HEK293 (cell line): ENCODE results near the gene RAPGEF5.

Source experiments
- CTCF ChIA-PET: fragments of 350-600 bp; formaldehyde crosslinking; extraction: SDS; loops from one replicate; lab custom pipeline; 2021; ENCODE audit warnings: antibody characterized with exemption; lab: Yijun Ruan, JAX
- POLR2A ChIA-PET: fragments of 300-600 bp; formaldehyde crosslinking; extraction: SDS; loops from one replicate; lab custom pipeline; 2020; ENCODE audit warnings: antibody characterized with exemption, inconsistent platforms; lab: Yijun Ruan, JAX
- H3K27ac ChIP-seq: fragments of 200-500 bp; sonication (Bioruptor generic); 2 replicates; pipeline ENCODE4 v1.5.1; 2014; ENCODE audit warnings: low read depth, low read length, control low read depth, inconsistent platforms; ENCODE audit errors: extremely low read depth
- H3K36me3 ChIP-seq, 2 experiments: fragments of 200-500 bp in 1 of 2; sonication (Bioruptor generic) in 1 of 2; 1 replicate in 1 of 2; 2 replicates in 1 of 2; pipeline ENCODE4 v1.5.1; 2014 to 2017; ENCODE audit warnings: inconsistent platforms in 2 of 2, low read length in 2 of 2; ENCODE audit not compliant: control insufficient read depth in 2 of 2, insufficient read depth in 1 of 2
- H3K4me1 ChIP-seq: fragments of 200-500 bp; sonication (Bioruptor generic); 2 replicates; pipeline ENCODE4 v1.5.1; 2014; ENCODE audit warnings: mild to moderate bottlenecking, low read length, inconsistent platforms; ENCODE audit not compliant: control insufficient read depth, insufficient read depth
- H3K4me3 ChIP-seq: 2 replicates; pipeline ENCODE4 v1.5.1; 2011; ENCODE audit warnings: low read depth, mild to moderate bottlenecking, control low read depth, low read length, moderate library complexity
- H3K9me3 ChIP-seq: fragments of 200-500 bp; sonication (Bioruptor generic); 2 replicates; pipeline ENCODE4 v1.5.1; 2014; ENCODE audit warnings: low read depth, low read length, inconsistent platforms; ENCODE audit not compliant: control insufficient read depth, insufficient read depth
- REST ChIP-seq: fragments of 450-650 bp; formaldehyde crosslinking; IDR thresholded peaks from 2 replicates; pipeline ENCODE4 v1.5.1; 2016; ENCODE audit warnings: missing biosample characterization, missing genetic modification characterization
- SALL2 ChIP-seq: fragments of 450-650 bp; formaldehyde crosslinking; IDR thresholded peaks from 2 replicates; pipeline ENCODE4 v1.5.0; 2017; ENCODE audit warnings: missing biosample characterization, mild to moderate bottlenecking, missing genetic modification characterization, borderline replicate concordance
- ZBTB11 ChIP-seq: fragments of 450-650 bp; formaldehyde crosslinking; conservative IDR thresholded peaks from 2 replicates; pipeline ENCODE4 v1.5.1; 2016; ENCODE audit warnings: low read depth, missing biosample characterization, missing genetic modification characterization
- ZNF16 ChIP-seq: fragments of 450-650 bp; formaldehyde crosslinking; IDR thresholded peaks from 2 replicates; pipeline ENCODE4 v1.5.1; 2016; ENCODE audit warnings: low read depth, missing biosample characterization, missing genetic modification characterization
- ZNF169 ChIP-seq: fragments of 450-650 bp; formaldehyde crosslinking; IDR thresholded peaks from 2 replicates; pipeline ENCODE4 v1.5.1; 2016; ENCODE audit warnings: missing biosample characterization, missing genetic modification characterization
- ZNF221 ChIP-seq: fragments of 450-650 bp; formaldehyde crosslinking; IDR thresholded peaks from 2 replicates; pipeline ENCODE4 v1.5.1; 2017; ENCODE audit warnings: missing biosample characterization, missing genetic modification characterization, borderline replicate concordance
- ZNF416 ChIP-seq: fragments of 450-650 bp; formaldehyde crosslinking; IDR thresholded peaks from 2 replicates; pipeline ENCODE4 v1.5.1; 2016; ENCODE audit warnings: missing biosample characterization, missing genetic modification characterization
- ZNF518A ChIP-seq: fragments of 450-650 bp; formaldehyde crosslinking; conservative IDR thresholded peaks from 2 replicates; pipeline ENCODE4 v1.5.1; 2016; ENCODE audit warnings: low read depth, missing biosample characterization, missing genetic modification characterization
- ZSCAN23 ChIP-seq: fragments of 450-650 bp; formaldehyde crosslinking; IDR thresholded peaks from 2 replicates; pipeline ENCODE4 v1.5.1; 2016; ENCODE audit warnings: missing biosample characterization, missing genetic modification characterization
- TF ChIP-seq, protein P1 (sequence below): fragments of 450-650 bp; formaldehyde crosslinking; IDR thresholded peaks from 2 replicates; pipeline ENCODE4 v1.5.1; 2016; ENCODE audit warnings: missing biosample characterization, missing genetic modification characterization
- TF ChIP-seq, protein P2 (sequence below): fragments of 450-650 bp; formaldehyde crosslinking; IDR thresholded peaks from 2 replicates; pipeline ENCODE4 v1.5.1; 2016; ENCODE audit warnings: missing biosample characterization, missing genetic modification characterization, borderline replicate concordance
- TF ChIP-seq, protein P3 (sequence below): fragments of 450-650 bp; formaldehyde crosslinking; IDR thresholded peaks from 2 replicates; pipeline ENCODE4 v1.5.1; 2016; ENCODE audit warnings: missing biosample characterization, missing genetic modification characterization
- TF ChIP-seq, protein P4 (sequence below): fragments of 450-650 bp; formaldehyde crosslinking; IDR thresholded peaks from 2 replicates; pipeline ENCODE4 v1.5.1; 2016; ENCODE audit warnings: missing biosample characterization, missing genetic modification characterization
- TF ChIP-seq, protein P5 (sequence below): fragments of 450-650 bp; formaldehyde crosslinking; IDR thresholded peaks from 2 replicates; pipeline ENCODE4 v1.5.1; 2016; ENCODE audit warnings: missing biosample characterization, missing genetic modification characterization, low read depth

RAPGEF5 gene

DNA sequence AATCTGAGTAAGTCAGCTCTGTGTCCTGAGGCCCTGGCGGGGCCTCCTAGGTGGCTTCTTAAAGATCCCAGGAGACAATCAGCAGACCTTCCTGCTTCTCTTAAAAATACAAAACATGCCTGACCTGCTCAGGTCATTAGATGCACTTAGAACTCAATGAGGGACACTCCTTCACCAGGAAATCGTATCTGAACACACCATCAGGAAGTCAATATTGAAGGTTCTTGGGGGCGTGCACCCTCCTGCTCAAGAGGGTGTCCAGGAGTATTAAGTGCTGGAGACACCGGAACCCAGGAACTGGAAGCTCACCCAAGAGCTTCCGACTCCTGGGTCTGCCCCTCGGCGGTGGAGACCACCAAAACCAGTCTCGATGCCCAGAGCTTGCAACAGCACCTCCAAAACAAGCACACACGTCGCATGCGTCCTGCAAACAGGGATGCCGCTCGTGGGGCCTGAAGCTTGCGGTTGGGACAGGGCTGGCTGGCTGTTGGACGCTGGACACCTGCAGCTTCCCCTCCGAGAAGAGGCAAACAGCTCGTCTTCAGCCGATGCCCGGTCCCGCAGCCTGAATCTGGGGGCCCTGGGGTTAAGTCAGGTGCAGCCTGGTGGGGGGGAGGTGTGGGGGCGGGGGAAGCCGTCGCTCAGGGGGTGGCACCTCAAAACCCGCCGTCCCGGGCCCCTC lies 803 bp downstream of the RAPGEF5 start (continued):
- TF ChIP-seq ZBTB11 (tag by site-specific recombination) = 0 out of 2 replicates have a peak, but pooled peaks have one; percentile 35

DNA sequence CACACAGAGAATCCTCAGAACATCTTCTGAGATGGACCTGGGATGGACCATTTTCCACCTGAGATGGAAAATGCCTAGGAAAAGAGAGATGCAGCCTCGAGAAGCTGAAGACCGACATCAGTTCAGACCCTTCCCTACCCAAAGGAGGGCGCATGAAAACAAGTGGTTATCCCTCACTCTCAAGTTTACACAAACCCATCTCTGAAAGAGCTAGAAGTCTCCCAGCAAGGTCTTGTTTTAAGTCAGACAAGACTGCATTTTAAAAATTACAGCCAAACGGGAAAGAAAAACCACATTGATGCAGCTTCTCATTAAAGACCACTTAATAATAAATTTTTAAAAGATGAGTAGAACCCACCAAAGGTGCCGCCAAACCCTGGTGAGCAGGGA lies 1.3 kb downstream of the RAPGEF5 start:
- no peaks in the 10 kb centered on the region for H3K9me3 ChIP-seq
- ChIA-PET POLR2A (no interaction called here), CTCF (interaction anchor here (0.7 to 1.0 kb wide), 3 partner anchors 8 to 97 kb away, joined by 3 read pairs; no protein-coding TSS in a partner anchor)
- peaks cover 9% of the 10 kb centered on the region for H3K4me1 ChIP-seq
- no peaks in the 10 kb centered on the region for H3K36me3 ChIP-seq
- no peak overlapping the region for H3K27ac ChIP-seq
- H3K4me3 ChIP-seq = peak overlapping the region; percentile 16; the same call in 1 of the 2 replicates
- TF ChIP-seq ZNF16 = no peak
- TF ChIP-seq REST (tag by site-specific recombination) = no peak
- no peak for TF ChIP-seq ZNF169 (tag by site-specific recombination)
- TF ChIP-seq, protein P1, sequence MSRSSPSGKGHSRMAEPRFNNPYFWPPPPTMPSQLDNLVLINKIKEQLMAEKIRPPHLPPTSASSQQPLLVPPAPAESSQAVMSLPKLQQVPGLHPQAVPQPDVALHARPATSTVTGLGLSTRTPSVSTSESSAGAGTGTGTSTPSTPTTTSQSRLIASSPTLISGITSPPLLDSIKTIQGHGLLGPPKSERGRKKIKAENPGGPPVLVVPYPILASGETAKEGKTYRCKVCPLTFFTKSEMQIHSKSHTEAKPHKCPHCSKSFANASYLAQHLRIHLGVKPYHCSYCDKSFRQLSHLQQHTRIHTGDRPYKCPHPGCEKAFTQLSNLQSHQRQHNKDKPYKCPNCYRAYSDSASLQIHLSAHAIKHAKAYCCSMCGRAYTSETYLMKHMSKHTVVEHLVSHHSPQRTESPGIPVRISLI (tag by site-specific recombination) = no peak
- TF ChIP-seq, protein P2, sequence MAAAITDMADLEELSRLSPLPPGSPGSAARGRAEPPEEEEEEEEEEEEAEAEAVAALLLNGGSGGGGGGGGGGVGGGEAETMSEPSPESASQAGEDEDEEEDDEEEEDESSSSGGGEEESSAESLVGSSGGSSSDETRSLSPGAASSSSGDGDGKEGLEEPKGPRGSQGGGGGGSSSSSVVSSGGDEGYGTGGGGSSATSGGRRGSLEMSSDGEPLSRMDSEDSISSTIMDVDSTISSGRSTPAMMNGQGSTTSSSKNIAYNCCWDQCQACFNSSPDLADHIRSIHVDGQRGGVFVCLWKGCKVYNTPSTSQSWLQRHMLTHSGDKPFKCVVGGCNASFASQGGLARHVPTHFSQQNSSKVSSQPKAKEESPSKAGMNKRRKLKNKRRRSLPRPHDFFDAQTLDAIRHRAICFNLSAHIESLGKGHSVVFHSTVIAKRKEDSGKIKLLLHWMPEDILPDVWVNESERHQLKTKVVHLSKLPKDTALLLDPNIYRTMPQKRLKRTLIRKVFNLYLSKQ (tag by site-specific recombination) = no peak
- no peak for TF ChIP-seq ZSCAN23 (tag by site-specific recombination)
- TF ChIP-seq ZNF221 (tag by site-specific recombination) = no peak
- TF ChIP-seq, protein P3, sequence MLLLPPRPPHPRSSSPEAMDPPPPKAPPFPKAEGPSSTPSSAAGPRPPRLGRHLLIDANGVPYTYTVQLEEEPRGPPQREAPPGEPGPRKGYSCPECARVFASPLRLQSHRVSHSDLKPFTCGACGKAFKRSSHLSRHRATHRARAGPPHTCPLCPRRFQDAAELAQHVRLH = no peak
- no peak for TF ChIP-seq SALL2 (tag by site-specific recombination)
- TF ChIP-seq, protein P4, sequence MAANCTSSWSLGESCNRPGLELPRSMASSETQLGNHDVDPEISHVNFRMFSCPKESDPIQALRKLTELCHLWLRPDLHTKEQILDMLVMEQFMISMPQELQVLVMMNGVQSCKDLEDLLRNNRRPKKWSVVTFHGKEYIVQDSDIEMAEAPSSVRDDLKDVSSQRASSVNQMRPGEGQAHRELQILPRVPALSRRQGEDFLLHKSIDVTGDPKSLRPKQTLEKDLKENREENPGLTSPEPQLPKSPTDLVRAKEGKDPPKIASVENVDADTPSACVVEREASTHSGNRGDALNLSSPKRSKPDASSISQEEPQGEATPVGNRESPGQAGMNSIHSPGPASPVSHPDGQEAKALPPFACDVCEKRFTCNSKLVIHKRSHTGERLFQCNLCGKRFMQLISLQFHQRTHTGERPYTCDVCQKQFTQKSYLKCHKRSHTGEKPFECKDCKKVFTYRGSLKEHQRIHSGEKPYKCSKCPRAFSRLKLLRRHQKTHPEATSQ (tag by site-specific recombination) = no peak
- no peak for TF ChIP-seq ZNF416
- TF ChIP-seq, protein P5, sequence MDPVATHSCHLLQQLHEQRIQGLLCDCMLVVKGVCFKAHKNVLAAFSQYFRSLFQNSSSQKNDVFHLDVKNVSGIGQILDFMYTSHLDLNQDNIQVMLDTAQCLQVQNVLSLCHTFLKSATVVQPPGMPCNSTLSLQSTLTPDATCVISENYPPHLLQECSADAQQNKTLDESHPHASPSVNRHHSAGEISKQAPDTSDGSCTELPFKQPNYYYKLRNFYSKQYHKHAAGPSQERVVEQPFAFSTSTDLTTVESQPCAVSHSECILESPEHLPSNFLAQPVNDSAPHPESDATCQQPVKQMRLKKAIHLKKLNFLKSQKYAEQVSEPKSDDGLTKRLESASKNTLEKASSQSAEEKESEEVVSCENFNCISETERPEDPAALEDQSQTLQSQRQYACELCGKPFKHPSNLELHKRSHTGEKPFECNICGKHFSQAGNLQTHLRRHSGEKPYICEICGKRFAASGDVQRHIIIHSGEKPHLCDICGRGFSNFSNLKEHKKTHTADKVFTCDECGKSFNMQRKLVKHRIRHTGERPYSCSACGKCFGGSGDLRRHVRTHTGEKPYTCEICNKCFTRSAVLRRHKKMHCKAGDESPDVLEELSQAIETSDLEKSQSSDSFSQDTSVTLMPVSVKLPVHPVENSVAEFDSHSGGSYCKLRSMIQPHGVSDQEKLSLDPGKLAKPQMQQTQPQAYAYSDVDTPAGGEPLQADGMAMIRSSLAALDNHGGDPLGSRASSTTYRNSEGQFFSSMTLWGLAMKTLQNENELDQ (tag by site-specific recombination) = no peak
- no peak for TF ChIP-seq ZNF518A (tag by site-specific recombination)
